NB4 (cell line): Measurements from ENCODE around the gene AHDC1.

ENCODE experiments used
- DNase-seq: peaks from one replicate; pipeline ENCODE4 v3.0.0; 2010; ENCODE audit warnings: low read depth
- H3K4me3 ChIP-seq: one replicate; pipeline ENCODE4 v1.5.1; 2011; ENCODE audit warnings: mild to moderate bottlenecking, low read depth, low read length, moderate library complexity
- MYC ChIP-seq: IDR thresholded peaks from 2 replicates; pipeline ENCODE4 v1.6.1; 2011; ENCODE audit warnings: low read depth, low read length
- POLR2A ChIP-seq: IDR thresholded peaks from 2 replicates; pipeline ENCODE4 v1.6.1; 2011; ENCODE audit warnings: mild to moderate bottlenecking; ENCODE audit not compliant: insufficient read length; ENCODE audit errors: extremely low read depth
- TF ChIP-seq, protein P1 (sequence below): IDR thresholded peaks from one replicate; pipeline ENCODE4 v1.5.1; 2012; ENCODE audit warnings: low read depth, low read length
- TF ChIP-seq, protein P2 (sequence below): IDR thresholded peaks from 2 replicates; pipeline ENCODE4 v1.6.1; 2011; ENCODE audit warnings: low read depth, low read length

Gene AHDC1

GRCh38 chr1:27615346-27616192 is 11.6 kb upstream of the AHDC1 start:
- no peak for DNase-seq
- H3K4me3 ChIP-seq: no peak overlapping the region
- TF ChIP-seq MYC (no peak), POLR2A (no peak)
- TF ChIP-seq, protein P1, sequence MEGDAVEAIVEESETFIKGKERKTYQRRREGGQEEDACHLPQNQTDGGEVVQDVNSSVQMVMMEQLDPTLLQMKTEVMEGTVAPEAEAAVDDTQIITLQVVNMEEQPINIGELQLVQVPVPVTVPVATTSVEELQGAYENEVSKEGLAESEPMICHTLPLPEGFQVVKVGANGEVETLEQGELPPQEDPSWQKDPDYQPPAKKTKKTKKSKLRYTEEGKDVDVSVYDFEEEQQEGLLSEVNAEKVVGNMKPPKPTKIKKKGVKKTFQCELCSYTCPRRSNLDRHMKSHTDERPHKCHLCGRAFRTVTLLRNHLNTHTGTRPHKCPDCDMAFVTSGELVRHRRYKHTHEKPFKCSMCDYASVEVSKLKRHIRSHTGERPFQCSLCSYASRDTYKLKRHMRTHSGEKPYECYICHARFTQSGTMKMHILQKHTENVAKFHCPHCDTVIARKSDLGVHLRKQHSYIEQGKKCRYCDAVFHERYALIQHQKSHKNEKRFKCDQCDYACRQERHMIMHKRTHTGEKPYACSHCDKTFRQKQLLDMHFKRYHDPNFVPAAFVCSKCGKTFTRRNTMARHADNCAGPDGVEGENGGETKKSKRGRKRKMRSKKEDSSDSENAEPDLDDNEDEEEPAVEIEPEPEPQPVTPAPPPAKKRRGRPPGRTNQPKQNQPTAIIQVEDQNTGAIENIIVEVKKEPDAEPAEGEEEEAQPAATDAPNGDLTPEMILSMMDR: no peak
- TF ChIP-seq, protein P2, sequence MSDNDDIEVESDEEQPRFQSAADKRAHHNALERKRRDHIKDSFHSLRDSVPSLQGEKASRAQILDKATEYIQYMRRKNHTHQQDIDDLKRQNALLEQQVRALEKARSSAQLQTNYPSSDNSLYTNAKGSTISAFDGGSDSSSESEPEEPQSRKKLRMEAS: no peak

DNA sequence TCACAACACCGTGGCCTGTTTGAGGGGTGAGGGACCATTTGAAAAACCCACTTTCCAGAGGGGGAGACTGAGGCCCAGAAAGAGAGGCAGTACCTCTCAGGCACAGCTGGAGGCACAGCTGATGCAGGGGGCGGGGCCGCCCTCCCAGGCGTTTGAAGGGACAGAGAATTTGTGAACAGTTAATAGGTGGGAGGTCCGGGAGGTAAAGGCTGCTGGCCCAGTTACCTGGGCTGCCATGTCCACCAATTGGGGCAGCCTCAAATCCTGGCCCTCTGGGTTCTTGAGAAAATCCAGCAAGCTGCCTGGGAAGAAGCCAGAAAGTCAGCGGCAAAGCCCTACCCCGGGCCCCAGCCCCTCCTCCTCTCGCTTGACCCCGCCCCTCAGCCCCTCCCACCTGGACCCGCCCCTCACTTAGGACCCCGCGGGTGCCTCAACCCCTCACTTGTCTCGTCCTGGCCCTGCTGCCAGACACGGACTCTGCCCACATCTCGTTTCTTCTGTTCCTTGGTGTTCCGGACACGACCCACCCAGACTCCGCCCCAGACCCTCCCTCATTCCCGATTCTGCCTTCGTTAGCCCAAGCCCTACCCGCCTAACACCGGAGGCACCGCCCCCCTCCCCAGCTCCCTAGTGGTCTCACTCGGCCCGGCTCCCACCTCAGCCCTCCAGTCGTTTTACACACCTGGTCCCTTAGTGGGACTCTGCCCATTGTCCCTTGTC is 10.8 kb upstream of the AHDC1 start:
- no peak overlapping the region for H3K4me3 ChIP-seq
- no peak for DNase-seq
- TF ChIP-seq POLR2A: no peak
- TF ChIP-seq, protein P2: no peak
- no peak for TF ChIP-seq MYC
- TF ChIP-seq, protein P1: no peak

- H3K4me3 ChIP-seq: no peak overlapping the region
- no peak for DNase-seq
- no peak for TF ChIP-seq MYC
- TF ChIP-seq, protein P2: no peak
- TF ChIP-seq, protein P1: no peak
- TF ChIP-seq POLR2A: no peak
Observed at GRCh38 chr1:27614043-27614624, 10.2 kb upstream of the AHDC1 start.

GRCh38 chr1:27612718-27613117 is 8.8 kb upstream of the AHDC1 start:
- no peak overlapping the region for H3K4me3 ChIP-seq
- no peak for DNase-seq
- no peak for TF ChIP-seq POLR2A
- TF ChIP-seq, protein P1: no peak
- TF ChIP-seq, protein P2: no peak
- TF ChIP-seq MYC: no peak

GRCh38 chr1:27611450-27611849 is 7.5 kb upstream of the AHDC1 start:
- TF ChIP-seq, protein P2: no peak
- TF ChIP-seq, protein P1: no peak
- TF ChIP-seq POLR2A (no peak), MYC (no peak)
- H3K4me3 ChIP-seq: no peak overlapping the region
- no peak for DNase-seq
